Epithelial cell of alveolus of lung (primary cell): Measurements from ENCODE around the gene PYCARD. TPM values are rescaled to one million over a fixed set of nuclear protein-coding genes. Genes with fewer than 3 reads are reported as not detected.

ENCODE experiments used
- total RNA-seq: library from RNA; depleted of rRNA; stranded (reverse); fragments of >200 nt; gene quantifications from 2 replicates; pipeline ENCODE4 v1.2.1, GENCODE V29; 2015

The PYCARD gene
- 54.6 and 86.6 TPM in 2 replicates for total RNA-seq

DNA sequence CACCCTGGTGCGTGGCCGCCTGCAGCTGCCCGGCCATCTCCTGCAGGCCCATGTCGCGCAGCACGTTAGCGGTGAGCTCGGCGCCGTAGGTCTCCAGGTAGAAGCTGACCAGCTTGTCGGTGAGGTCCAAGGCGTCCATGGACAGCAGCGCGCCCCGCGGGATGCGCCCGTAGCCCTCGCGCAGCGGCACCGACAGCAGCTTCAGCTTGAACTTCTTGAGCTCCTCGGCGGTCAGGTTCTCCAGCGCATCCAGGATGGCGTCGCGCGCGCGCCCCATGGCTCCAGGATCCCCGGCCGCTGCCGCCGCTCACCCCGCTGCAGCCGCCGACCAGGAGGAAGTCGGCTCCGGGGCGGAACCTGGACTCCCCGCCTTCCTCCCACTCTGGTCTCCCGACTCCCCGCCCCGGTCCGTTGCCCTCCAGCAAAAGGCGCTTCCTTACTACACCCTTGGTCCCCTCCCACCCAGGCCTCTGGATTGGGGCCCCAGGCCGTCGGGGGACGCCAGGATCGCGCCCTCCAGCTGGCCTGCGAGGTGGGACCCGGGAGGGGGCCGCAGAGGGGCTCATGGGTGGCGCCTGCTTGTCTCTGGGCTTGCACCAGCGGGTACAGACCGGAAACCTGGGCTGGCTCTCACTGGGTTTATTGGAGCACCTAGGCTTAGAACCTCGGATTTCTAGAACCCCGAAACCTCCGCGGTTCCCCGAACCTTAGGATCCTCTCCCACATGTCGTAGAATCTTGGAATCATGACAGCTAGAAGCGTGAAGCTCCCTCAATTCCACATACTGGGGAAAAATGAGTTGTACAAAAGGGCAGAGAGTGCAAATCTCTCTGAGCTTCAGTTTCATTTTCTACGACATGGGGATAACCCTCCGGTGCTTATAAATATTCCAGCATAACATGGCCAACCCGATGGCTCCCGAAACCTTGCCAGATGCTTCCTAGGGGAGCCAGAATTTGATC, at the start of gene PYCARD:
Gene PYCARD, minus strand, starts transcription at position 347 of the 962 bp plus-strand sequence. Its CDS starts 70 bp downstream, at position 277.

DNA sequence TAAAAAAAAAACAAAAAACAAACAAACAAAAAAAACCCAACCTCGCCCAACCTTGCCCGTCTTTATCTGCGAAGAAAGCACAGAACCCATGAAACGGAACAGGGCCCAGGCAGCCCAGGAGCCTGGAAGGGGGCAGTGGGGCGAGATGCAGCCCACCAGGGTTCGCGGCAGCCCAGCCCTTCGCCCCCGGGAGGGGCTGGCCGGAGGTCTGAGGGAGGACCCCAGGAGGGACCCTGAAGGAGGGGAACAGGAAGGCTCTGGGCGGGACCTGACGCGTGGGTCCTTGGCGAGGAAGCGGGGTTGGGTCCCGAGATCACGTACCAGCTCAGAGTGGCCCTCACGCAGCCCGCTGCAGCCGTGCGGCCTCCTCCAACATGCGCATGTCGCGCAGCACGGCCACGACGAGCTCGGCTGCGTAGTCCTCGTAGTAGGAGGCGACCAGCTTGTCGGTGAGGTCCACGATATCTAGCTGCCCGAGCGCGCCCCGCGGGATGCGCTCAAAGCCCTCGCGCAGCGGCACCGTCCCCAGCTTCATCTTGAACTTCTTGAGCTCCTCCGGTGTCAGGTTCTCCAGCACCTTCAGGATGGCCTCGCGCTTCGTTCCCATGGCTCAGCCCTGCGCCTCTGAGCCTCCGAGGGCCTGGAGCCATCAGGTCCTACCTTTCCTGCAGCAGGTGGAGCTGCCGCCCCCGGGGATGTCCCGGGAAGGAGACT, 14.0 kb upstream of the PYCARD start, which contains the start of gene PYDC1:
Gene PYDC1, minus strand, starts transcription at position 714 of the 714 bp plus-strand sequence. Its CDS starts 107 bp downstream, at position 607.

DNA sequence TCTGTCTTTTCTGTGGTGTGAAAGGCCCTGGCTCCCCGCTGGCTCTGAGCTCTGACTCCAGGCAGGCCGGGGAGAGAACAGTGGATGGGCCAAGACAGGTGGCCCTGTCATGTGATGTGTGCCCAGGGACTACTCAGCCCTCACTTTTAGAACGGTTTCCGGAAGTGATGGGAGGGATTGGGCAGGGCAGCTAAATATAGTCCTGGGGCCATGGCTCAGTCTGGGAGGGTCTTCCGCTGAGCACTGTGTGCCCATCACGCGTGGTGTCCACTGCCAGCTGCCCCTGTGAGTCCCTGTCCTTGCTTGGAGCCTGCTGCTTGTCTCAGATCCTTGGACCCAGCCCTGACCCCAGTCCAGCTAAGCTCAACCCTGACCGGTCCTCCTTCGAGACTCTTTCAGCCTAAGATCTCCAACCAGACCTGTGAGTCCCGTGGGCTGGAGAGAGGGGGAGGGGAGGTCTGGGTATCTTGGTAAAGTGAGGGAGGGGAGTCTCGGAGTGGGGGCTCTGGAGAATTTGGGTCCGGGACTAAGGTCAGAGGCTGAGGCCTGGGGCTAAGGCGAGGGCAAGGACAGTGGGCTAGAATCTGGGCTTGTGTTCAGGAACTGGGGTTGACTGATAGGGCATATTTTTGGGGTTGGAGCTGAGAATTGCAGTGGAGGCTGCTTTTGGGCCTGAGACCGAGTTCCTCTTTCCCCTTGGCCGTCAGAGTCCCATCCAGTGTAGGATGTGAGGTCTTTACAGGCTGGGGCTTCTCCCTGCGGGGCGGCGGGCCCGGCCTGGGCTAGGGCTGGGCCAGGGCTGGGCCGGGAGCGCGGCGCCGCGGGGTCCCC, 11.5 kb upstream of the PYCARD start, which contains the start of gene TRIM72:
Gene TRIM72, plus strand, starts transcription at position 243 of the 831 bp plus-strand sequence. CDS start 620 bp downstream, outside the sequence.

DNA sequence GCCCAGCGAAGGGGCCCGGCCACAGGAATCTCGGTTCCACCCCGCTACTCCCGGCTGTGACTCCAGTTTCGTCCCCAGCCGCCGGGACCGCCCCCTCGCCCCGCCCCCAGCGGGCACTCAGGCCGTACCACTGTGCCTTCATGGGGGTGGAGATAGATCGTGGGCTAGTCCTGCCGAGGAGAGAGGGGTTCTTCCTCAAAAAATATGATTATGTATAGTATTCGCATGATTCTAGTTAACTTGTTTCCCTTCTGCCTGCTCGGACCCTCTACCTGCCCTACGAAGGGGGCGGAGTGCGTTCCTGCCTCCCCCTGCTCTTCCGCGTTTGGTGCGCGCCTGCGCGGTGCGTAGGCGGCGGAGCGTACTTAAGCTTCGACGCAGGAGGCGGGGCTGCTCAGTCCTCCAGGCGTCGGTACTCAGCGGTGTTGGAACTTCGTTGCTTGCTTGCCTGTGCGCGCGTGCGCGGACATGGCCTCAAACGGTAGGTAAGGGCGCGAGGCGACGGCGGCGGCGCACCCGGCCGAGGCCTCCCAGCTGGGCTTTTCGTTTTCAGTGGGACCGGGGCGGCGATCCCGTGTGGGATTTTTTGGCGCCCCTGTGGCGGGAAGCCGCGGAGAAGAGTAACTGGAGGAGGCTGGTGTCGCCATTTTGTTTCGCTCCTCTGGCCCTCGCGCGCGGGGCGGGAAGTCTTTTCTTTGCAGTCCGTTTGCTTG, 22.7 kb downstream of the PYCARD start, which contains the start of gene FUS:
Gene FUS, plus strand, starts transcription at position 393 of the 713 bp plus-strand sequence. Its CDS starts 76 bp downstream, at position 469.

Other genes with a start within 250 kb of the PYCARD start
- gene SETD1A, start 245.0 kb downstream of the PYCARD start, total RNA-seq = 3.5 and 4.4 TPM in 2 replicates
- 13.2 and 22.6 TPM in 2 replicates for gene HSD3B7, start 217.6 kb downstream of the PYCARD start, total RNA-seq
- gene STX1B, start 192.1 kb downstream of the PYCARD start, total RNA-seq = 0.91 and 7.0 TPM in 2 replicates
- gene STX4, start 169.2 kb downstream of the PYCARD start, total RNA-seq = 15.5 and 21.8 TPM in 2 replicates
- gene ZNF668, start 128.5 kb downstream of the PYCARD start, total RNA-seq = 10.5 and 15.1 TPM in 2 replicates
- 10.0 and 17.1 TPM in 2 replicates for gene ZNF646, start 128.3 kb downstream of the PYCARD start, total RNA-seq
- 0.52 and 8.1 TPM in 2 replicates for gene PRSS53, start 113.8 kb downstream of the PYCARD start, total RNA-seq
- gene VKORC1, start 108.0 kb downstream of the PYCARD start, total RNA-seq = 269 and 310 TPM in 2 replicates
- 80.2 and 85.1 TPM in 2 replicates for gene BCKDK, start 94.4 kb downstream of the PYCARD start, total RNA-seq
- gene KAT8, start 85.1 kb downstream of the PYCARD start, total RNA-seq = 22.1 and 43.8 TPM in 2 replicates
- 4.1 TPM in 1 of 2 replicates, not detected in the other for gene PRSS8, start 67.0 kb downstream of the PYCARD start, total RNA-seq
- 0.13 TPM in 1 of 2 replicates, not detected in the other for gene PRSS36, start 52.7 kb downstream of the PYCARD start, total RNA-seq
- 49.5 and 60.5 TPM in 2 replicates for gene FUS, start 22.6 kb downstream of the PYCARD start, total RNA-seq
- 0.40 TPM in 1 of 2 replicates, not detected in the other for gene TRIM72, start 11.4 kb upstream of the PYCARD start, total RNA-seq
- not detected in 2 replicates for gene PYDC1, start 14.4 kb upstream of the PYCARD start, total RNA-seq
- gene ITGAM, start 57.2 kb upstream of the PYCARD start, total RNA-seq = not detected in 2 replicates
- not detected in 2 replicates for gene ITGAX, start 152.4 kb upstream of the PYCARD start, total RNA-seq
- gene ITGAD, start 190.6 kb upstream of the PYCARD start, total RNA-seq = not detected in 2 replicates
- gene COX6A2, start 225.6 kb upstream of the PYCARD start, total RNA-seq = not detected in 2 replicates
- 0.26 and 2.5 TPM in 2 replicates for gene ZNF843, start 240.0 kb upstream of the PYCARD start, total RNA-seq